ENCODE measurements around the gene GARIN3.

GRCh38 chr5:157182143-157182757 is 16.2 kb upstream of the GARIN3 start:
- TF ChIP-seq CTCF (conservative IDR thresholded peaks at IDR 0.05; ENCODE audit: low read length) (no peak), EZH2phosphoT487 (IDR thresholded peaks at IDR 0.05; ENCODE audit: borderline replicate concordance, low read depth, low read length) (no peak)

Measured in OCI-LY7 (cell line).